B cell (primary cell): ENCODE data around the gene HNRNPC. TPM values are rescaled to one million over a fixed set of nuclear protein-coding genes. Genes with fewer than 3 reads are reported as not detected.

Experiments used
- ATAC-seq: fragments of 200-7000 bp; cut with Tn5 transposase; one replicate; pipeline ENCODE4 v1.10.0; 2021; ENCODE audit warnings: low read depth, mild to moderate bottlenecking, moderate number of reproducible peaks, moderate library complexity
- CTCF ChIA-PET: fragments of 350-600 bp; sonication (Branson Sonifier 250); formaldehyde crosslinking; loops from one replicate; lab custom pipeline; 2021; ENCODE audit warnings: antibody characterized with exemption, inconsistent platforms; lab: Charles Lee
- POLR2A ChIA-PET: fragments of 350-600 bp; sonication (Branson Sonifier 250); formaldehyde crosslinking; loops from one replicate; lab custom pipeline; 2021; ENCODE audit warnings: antibody characterized with exemption; lab: Charles Lee
- DNase-seq: peaks from one replicate; pipeline ENCODE4 v3.0.0; 2013
- H2AFZ ChIP-seq: 2 replicates; pipeline ENCODE4 v1.6.1; 2012; ENCODE audit warnings: mild to moderate bottlenecking, low read depth, low read length; ENCODE audit not compliant: insufficient read depth, poor library complexity, severe bottlenecking
- H3K27ac ChIP-seq, 2 donors: 1 replicate in 1 of 2; 2 replicates in 1 of 2; pipeline ENCODE4 v1.5.1; 2012 to 2013; ENCODE audit warnings: low read length in 2 of 2, mild to moderate bottlenecking in 2 of 2, moderate library complexity in 1 of 2
- H3K27me3 ChIP-seq, 4 experiments: fragments of 200-600 bp in 1 of 4; sonication (generic) in 1 of 4; replicated peaks in 1 of 4; 1 replicate in 2 of 4; 2 replicates in 2 of 4; pipeline versions ENCODE4 v1.6.1 to v1.7.0; 2013 to 2016; ENCODE audit warnings: low read length in 3 of 4, mild to moderate bottlenecking in 2 of 4, mixed read lengths in 1 of 4, moderate library complexity in 1 of 4; ENCODE audit not compliant: insufficient read depth in 4 of 4, control insufficient read depth in 3 of 4; ENCODE audit errors: control extremely low read depth in 1 of 4
- H3K36me3 ChIP-seq, 2 experiments: replicated peaks in 1 of 2; 1 replicate in 1 of 2; 2 replicates in 1 of 2; pipeline versions ENCODE4 v1.6.1 to v1.7.1; 2013; ENCODE audit warnings: low read length in 1 of 2; ENCODE audit not compliant: insufficient read depth in 2 of 2, control insufficient read depth in 1 of 2; ENCODE audit errors: control extremely low read depth in 1 of 2, extremely low read depth in 1 of 2
- H3K4me1 ChIP-seq, 2 donors: fragments of 200-600 bp in 1 of 2; sonication (generic) in 1 of 2; 1 replicate in 1 of 2; 2 replicates in 1 of 2; pipeline versions ENCODE4 v1.5.1 to v1.6.1; 2013 to 2017; ENCODE audit warnings: low read length in 2 of 2; ENCODE audit not compliant: control insufficient read depth in 2 of 2, insufficient read depth in 2 of 2
- H3K4me2 ChIP-seq: replicated peaks from 2 replicates; pipeline ENCODE3; 2012; ENCODE audit warnings: mild to moderate bottlenecking, low read depth, low read length; ENCODE audit not compliant: poor library complexity, severe bottlenecking
- H3K4me3 ChIP-seq, 5 experiments: fragments of 200-600 bp in 1 of 5; sonication (generic) in 1 of 5; 1 replicate in 3 of 5; 2 replicates in 2 of 5; pipeline versions ENCODE4 v1.5.1 to v1.7.0; 2011 to 2016; ENCODE audit warnings: low read length in 4 of 5, mild to moderate bottlenecking in 4 of 5, low read depth in 2 of 5, control low read depth in 1 of 5, moderate library complexity in 1 of 5; ENCODE audit not compliant: insufficient read depth in 1 of 5; ENCODE audit errors: control extremely low read depth in 1 of 5, extremely low read depth in 1 of 5
- H3K79me2 ChIP-seq: fragments of 200-600 bp; sonication (generic); one replicate; pipeline ENCODE4 v1.6.0; 2016; ENCODE audit warnings: low read length; ENCODE audit not compliant: control insufficient read depth, insufficient read depth
- H3K9ac ChIP-seq: fragments of 200-600 bp; sonication (generic); 2 replicates; pipeline ENCODE4 v1.6.1; 2017; ENCODE audit warnings: mild to moderate bottlenecking, low read length, moderate library complexity
- H3K9me3 ChIP-seq, 3 donors: one replicate each; pipeline versions ENCODE4 v1.6.1 to v1.7.1; 2013; ENCODE audit warnings: low read length in 2 of 3; ENCODE audit not compliant: control insufficient read depth in 2 of 3, insufficient read depth in 1 of 3; ENCODE audit errors: control extremely low read depth in 1 of 3
- H4K20me1 ChIP-seq: 2 replicates; pipeline ENCODE4 v1.6.0; 2012; ENCODE audit warnings: mild to moderate bottlenecking, low read length; ENCODE audit not compliant: insufficient read depth, control insufficient read depth, poor library complexity, severe bottlenecking
- H3K27ac Mint-ChIP-seq: one replicate; pipeline ENCODE4 v1.8.0; 2021; ENCODE audit warnings: mixed read lengths
- H3K27me3 Mint-ChIP-seq: one replicate; pipeline ENCODE4 v1.8.0; 2021; ENCODE audit warnings: mixed read lengths
- H3K4me1 Mint-ChIP-seq: one replicate; pipeline ENCODE4 v1.8.0; 2021; ENCODE audit warnings: mixed read lengths
- H3K4me3 Mint-ChIP-seq: one replicate; pipeline ENCODE4 v1.8.0; 2021; ENCODE audit warnings: mixed read lengths
- H3K9me3 Mint-ChIP-seq: one replicate; pipeline ENCODE4 v1.8.0; 2022; ENCODE audit warnings: mixed read lengths; ENCODE audit not compliant: insufficient read depth
- EZH2 ChIP-seq: IDR thresholded peaks from 2 replicates; pipeline ENCODE4 v1.6.1; 2012; ENCODE audit warnings: borderline replicate concordance, low read depth, mild to moderate bottlenecking, moderate library complexity, low read length; ENCODE audit not compliant: insufficient read depth, poor library complexity, severe bottlenecking
- WGBS: methylation state at CpG from one replicate; pipeline ENCODE4 v1.1.5; 2013; ENCODE audit warnings: missing lambda C conversion rate; ENCODE audit not compliant: insufficient coverage; 5-methylcytosine and 5-hydroxymethylcytosine counted together
- intact Hi-C: fragments of 100-400 bp; cut with micrococcal nuclease; formaldehyde crosslinking; loops from one replicate; pipeline ENCODE4 v1.10.0; 2022
- polyA plus RNA-seq: library from polyadenylated mRNA; depleted of rRNA; stranded (reverse); fragments of >200 nt; gene quantifications from 2 replicates; pipeline ENCODE4 v1.2.3, GENCODE V29; 2012
- total RNA-seq, 2 donors: library from RNA; stranded (reverse); fragments of 120-200 nt in 1 of 2; gene quantifications; 1 replicate in 1 of 2; 2 replicates in 1 of 2; pipeline versions ENCODE4 v1.2.3 to v1.2.4, GENCODE V29; 2013 to 2022
- TF ChIP-seq, protein P1 (sequence below): fragments of 200-600 bp; IDR thresholded peaks from one replicate; pipeline ENCODE4 v1.8.0; 2022; ENCODE audit warnings: antibody characterized with exemption, mild to moderate bottlenecking

HNRNPC gene
- total and polyA plus RNA-seq, 2 donors (not counting 1 experiment from before 2014, with no cell fraction given) = 358 to 497 TPM

DNA sequence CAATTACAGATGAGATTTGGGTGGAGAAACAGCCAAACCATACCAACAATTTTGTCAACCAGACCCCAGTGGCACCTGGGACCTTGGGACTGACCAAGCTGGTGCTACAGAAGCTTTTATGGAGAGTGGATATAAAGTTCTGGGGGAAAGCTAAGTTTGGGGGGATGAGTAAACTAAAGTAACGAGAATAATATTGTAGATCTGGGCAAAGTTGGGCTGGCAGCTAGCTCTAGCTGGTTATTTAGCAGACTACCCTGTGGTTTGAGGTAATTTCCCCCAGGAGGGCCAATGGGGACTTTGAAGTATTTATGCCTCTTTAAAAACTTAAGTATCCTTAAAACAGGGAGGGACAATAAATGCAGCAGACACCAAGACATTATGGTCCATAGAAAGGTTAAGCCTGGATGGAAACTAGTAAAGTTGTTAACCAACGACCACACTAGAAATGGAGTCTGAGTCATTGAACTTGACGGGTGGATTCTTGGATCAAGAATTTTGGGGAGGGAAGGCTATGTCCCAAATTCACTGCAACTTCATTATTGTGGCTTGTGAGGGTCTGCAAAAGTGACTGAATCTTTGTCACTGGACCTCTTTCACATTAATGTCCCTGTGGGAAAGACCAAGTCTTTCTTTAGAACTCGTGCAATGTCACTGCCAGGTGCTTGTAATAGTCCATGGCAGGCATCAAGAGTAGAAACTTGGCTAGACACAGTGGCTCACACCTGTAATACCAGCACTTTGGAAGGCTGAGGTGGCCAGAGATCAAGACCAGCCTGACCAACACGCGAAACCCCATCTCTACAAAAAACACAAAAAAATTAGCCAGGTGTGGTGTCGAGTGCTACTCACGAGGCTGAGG lies 64.8 kb downstream of the HNRNPC start:
- Histone ChIP-seq H3K79me2 (peaks cover 4% of the 10 kb centered on the region), H3K4me3 (no peak overlapping the region), H3K36me3 (peaks cover 0 to 31% of the 10 kb centered on the region in 2 experiments), H3K4me2 (no peak overlapping the region), H3K9me3 (no peaks in the 10 kb centered on the region), H3K27me3 (no peaks in the 10 kb centered on the region), H4K20me1 (no peaks in the 10 kb centered on the region), H3K4me1 (no peaks in the 10 kb centered on the region), H3K27ac (no peak overlapping the region), H3K9ac (no peak overlapping the region), H2AFZ (no peak overlapping the region)
- Mint-ChIP-seq H3K27me3 (no peaks in the 10 kb centered on the region), H3K4me1 (no peaks in the 10 kb centered on the region), H3K27ac (no peak overlapping the region), H3K9me3 (no peaks in the 10 kb centered on the region), H3K4me3 (no peak overlapping the region)
- 93% methylated on average over 5 of the region's 8 CpGs for WGBS
- ChIA-PET CTCF (no interaction called here), POLR2A (interaction anchor here (0.6 kb wide), 1 partner anchor 23 kb away, joined by 5 read pairs; no protein-coding TSS in a partner anchor)
- ATAC-seq = no peak
- no peak for DNase-seq
- intact Hi-C loops = no loop called here
- TF ChIP-seq, protein P1, sequence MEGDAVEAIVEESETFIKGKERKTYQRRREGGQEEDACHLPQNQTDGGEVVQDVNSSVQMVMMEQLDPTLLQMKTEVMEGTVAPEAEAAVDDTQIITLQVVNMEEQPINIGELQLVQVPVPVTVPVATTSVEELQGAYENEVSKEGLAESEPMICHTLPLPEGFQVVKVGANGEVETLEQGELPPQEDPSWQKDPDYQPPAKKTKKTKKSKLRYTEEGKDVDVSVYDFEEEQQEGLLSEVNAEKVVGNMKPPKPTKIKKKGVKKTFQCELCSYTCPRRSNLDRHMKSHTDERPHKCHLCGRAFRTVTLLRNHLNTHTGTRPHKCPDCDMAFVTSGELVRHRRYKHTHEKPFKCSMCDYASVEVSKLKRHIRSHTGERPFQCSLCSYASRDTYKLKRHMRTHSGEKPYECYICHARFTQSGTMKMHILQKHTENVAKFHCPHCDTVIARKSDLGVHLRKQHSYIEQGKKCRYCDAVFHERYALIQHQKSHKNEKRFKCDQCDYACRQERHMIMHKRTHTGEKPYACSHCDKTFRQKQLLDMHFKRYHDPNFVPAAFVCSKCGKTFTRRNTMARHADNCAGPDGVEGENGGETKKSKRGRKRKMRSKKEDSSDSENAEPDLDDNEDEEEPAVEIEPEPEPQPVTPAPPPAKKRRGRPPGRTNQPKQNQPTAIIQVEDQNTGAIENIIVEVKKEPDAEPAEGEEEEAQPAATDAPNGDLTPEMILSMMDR = no peak
- TF ChIP-seq EZH2 = no peak
